Neutrophil (primary cell): ENCODE results near the gene PTGES2.
"Not testable (repeated sequence)": the region's sequence is repeated elsewhere in the genome, so short reads cannot be mapped to it uniquely, and the experiment has no call there.

Source experiments
- H3K27ac ChIP-seq: fragments of 200-600 bp; sonication (generic); 2 replicates; pipeline ENCODE4 v1.5.1; 2016; ENCODE audit warnings: mild to moderate bottlenecking, moderate library complexity
- H3K27me3 ChIP-seq: fragments of 200-600 bp; sonication (generic); 2 replicates; pipeline ENCODE4 v1.6.0; 2016; ENCODE audit warnings: mild to moderate bottlenecking
- H3K36me3 ChIP-seq: fragments of 200-600 bp; sonication (generic); 2 replicates; pipeline ENCODE4 v1.5.1; 2017
- H3K4me1 ChIP-seq, 2 experiments: fragments of 200-600 bp in 1 of 2; sonication (generic) in 1 of 2; 1 replicate in 1 of 2; 2 replicates in 1 of 2; pipeline versions ENCODE4 v1.5.1 to v1.6.1; 2013 to 2016; ENCODE audit warnings: low read depth in 1 of 2, low read length in 1 of 2, mild to moderate bottlenecking in 1 of 2, moderate library complexity in 1 of 2; ENCODE audit not compliant: control insufficient read depth in 1 of 2, insufficient read depth in 1 of 2
- H3K4me3 ChIP-seq, 2 experiments: fragments of 200-600 bp in 1 of 2; sonication (generic) in 1 of 2; 1 replicate in 1 of 2; 2 replicates in 1 of 2; pipeline ENCODE4 v1.5.1; 2013 to 2016; ENCODE audit warnings: low read depth in 1 of 2, low read length in 1 of 2, mild to moderate bottlenecking in 1 of 2, moderate library complexity in 1 of 2
- H3K9me3 ChIP-seq: fragments of 200-600 bp; sonication (generic); 2 replicates; pipeline ENCODE4 v1.5.1; 2016
- TF ChIP-seq, protein P1 (sequence below): fragments of 200-600 bp; sonication (generic); IDR thresholded peaks from 2 replicates; pipeline ENCODE4 v1.5.1; 2016; ENCODE audit warnings: antibody characterized with exemption

PTGES2 gene

DNA sequence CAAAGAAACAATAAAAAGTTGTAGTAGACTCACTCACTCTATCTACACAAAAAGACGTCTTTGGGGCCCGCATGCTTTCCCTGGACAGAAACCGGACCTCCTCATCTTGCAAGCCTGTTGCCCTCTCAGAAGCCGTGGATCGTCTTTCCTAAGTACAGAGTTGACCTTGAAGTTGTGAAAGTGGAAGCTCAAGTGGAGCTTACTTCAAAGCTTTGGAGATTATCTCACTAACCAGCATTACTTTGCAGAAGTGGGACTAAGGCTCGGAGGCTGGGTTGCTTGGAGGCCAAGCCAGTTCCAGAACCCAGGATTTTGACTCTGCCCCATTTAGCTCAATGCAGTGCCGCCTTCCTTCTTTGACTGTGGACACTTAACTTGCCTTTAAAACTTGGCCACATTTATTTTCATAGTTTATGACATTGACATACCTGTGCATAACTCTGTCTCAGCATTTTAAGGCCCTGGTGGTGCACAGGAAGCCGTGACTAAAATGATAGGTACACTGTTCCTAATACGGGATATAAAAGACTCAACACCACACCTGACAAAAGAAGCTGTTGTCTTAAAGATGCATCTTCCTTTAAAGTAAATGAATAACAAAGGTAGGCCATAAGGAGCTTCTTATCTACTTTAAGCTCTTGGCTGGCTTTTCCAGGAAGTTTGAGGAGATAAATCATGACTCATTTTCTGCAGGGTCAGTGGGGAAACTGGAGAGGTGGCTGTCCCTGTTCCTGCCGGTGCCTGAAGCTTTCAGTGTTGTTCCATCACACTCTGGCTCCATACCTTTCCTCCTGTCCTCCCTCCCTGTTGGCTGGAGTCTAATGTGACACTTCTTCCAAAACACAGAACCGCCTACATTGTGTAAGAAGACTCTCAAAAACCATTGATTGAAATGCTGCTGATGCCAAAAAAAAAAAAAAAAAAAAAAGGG lies 48.8 kb downstream of the PTGES2 start:
- TF ChIP-seq, protein P1, sequence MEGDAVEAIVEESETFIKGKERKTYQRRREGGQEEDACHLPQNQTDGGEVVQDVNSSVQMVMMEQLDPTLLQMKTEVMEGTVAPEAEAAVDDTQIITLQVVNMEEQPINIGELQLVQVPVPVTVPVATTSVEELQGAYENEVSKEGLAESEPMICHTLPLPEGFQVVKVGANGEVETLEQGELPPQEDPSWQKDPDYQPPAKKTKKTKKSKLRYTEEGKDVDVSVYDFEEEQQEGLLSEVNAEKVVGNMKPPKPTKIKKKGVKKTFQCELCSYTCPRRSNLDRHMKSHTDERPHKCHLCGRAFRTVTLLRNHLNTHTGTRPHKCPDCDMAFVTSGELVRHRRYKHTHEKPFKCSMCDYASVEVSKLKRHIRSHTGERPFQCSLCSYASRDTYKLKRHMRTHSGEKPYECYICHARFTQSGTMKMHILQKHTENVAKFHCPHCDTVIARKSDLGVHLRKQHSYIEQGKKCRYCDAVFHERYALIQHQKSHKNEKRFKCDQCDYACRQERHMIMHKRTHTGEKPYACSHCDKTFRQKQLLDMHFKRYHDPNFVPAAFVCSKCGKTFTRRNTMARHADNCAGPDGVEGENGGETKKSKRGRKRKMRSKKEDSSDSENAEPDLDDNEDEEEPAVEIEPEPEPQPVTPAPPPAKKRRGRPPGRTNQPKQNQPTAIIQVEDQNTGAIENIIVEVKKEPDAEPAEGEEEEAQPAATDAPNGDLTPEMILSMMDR = no peak
- Histone ChIP-seq H3K27ac (peak overlapping the region; percentile 71), H3K27me3 (no peaks in the 10 kb centered on the region), H3K36me3 (no peaks in the 10 kb centered on the region), H3K4me3 (no peak overlapping the region), H3K4me1 (peaks cover 18 to 20% of the 10 kb centered on the region in 2 experiments), H3K9me3 (no peaks in the 10 kb centered on the region)

DNA sequence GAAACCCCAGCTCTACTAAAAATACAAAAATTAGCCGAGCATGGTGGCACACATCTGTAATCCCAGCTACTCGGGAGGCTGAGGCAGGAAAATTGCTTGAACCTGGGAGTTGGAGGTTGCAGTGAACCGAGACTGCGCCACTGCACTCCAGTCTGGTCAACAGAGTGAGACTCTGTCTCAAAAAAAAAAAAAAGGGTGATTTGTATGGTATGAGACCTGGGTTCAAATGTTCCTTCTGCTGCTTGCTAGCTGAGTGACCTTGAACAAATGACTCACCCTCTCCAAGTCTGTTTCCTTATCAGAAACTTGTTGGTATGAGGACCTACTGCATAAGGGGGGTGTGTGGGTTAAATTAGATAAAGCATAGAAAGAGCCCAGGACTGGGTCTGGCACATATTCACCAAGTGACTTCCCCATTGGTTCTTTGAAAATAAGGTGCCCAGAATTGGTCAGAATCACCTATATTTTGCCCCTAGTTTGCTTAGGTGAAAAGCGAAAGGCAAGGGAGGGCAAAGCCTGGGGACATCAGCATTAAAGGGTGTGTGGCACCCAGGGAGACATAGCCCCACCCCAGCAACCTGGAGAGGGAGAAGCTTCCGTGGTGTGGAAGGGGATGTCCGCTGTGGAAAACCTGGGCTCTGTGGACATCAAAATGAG lies 49.6 kb downstream of the PTGES2 start:
- no peaks in the 10 kb centered on the region for H3K27me3 ChIP-seq
- peaks cover 26 to 28% of the 10 kb centered on the region in 2 experiments for H3K4me1 ChIP-seq
- no peaks in the 10 kb centered on the region for H3K9me3 ChIP-seq
- TF ChIP-seq, protein P1 = no peak
- no peak overlapping the region for H3K4me3 ChIP-seq
- peak overlapping the region; percentile 71 for H3K27ac ChIP-seq
- no peaks in the 10 kb centered on the region for H3K36me3 ChIP-seq

DNA sequence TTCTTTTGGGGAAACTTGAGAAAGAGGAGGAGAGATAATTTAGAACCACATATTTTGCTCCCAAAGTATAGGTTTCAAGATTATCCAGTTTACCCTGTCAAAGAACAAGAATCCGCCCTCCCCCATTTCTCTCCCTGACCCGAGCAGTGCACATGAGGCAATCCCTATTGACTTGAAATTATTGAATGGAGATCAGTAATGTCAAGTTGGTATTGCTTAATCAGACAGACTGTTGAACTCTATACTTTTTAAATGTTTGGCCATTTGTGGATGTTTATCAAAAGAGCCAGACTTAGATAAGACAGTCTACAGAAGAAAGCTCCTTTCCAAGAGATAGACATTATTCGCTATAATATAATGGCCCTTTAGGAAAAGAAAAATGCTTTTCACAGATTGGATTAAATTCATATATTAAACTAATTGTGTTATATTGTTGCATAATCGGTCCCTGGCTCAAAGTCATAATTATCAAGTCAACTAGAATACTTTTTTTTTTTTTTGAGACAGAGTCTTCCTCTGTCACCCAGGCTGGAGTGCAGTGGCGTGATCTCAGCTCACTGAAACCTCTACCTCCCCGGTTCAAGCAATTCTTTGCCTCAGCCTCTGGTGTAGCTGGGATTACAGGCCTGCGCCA lies 54.2 kb downstream of the PTGES2 start:
- Histone ChIP-seq H3K36me3 (no peaks in the 10 kb centered on the region), H3K27me3 (no peaks in the 10 kb centered on the region), H3K9me3 (no peaks in the 10 kb centered on the region), H3K27ac (peak overlapping the region; percentile 74), H3K4me1 (peaks cover 58 to 61% of the 10 kb centered on the region in 2 experiments), H3K4me3 (no peak overlapping the region)
- TF ChIP-seq, protein P1 = no peak

DNA sequence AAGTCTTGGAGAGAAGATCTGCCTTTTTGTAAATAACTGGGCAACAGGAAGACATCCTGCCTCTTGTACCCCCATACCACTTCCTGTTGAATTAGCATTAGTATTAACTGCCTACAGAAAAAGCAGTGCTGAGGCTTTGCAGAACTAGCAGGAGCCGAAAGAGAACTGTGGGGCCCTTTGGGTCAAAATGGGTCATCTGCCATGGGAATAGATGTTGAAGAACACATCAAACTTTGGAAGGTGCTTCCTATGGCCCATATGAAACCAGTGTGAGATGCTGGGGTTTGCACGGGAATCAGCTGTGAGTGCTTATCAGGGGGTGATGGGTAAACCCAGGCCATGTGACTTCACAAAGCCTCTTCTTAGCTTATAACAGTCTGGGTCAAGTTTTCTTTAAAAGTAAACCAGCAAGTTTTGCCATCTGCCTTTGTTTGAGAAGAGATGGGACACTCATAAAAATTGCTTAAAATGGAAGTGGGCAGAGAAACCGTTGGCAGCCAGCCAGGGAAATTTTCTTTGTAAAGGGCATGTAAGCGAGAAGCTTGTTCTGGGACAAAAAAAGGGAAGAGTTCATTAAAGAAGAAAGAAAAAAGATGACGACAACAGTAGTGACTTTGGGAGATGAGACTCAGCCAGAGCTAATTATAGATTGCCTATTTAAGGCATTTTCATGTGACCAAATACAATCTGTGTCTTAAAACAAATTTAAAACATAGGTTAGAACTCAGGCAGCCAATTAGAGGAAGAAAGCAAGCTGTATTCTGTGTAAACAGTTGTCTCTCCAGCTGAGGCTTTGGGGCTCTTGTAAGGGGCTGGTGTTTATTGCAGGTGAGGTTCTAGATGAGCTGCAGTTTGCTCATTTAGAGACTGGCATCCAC lies 55.1 kb downstream of the PTGES2 start:
- H3K4me1 ChIP-seq = peaks cover 54 to 61% of the 10 kb centered on the region in 2 experiments

DNA sequence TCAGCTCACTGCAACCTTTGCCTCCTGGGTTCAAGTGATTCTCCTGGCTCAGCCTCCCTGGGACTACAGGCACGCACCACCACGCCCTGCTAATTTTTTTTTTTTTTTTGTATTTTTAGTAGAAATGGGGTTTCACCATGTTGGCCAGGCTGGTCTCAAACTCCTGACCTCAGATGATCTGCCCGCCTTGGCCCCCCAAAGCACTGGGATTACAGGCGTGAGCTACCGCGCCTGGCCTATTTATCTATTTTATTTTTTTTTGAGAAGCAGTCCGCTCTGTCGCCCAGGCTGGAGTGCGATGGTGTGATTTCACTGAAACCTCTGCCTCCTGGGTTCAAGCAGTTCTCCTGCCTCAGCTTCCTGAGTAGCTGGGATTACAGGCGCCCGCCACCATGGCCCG lies 56.1 kb downstream of the PTGES2 start:
- H3K27me3 ChIP-seq, H3K36me3 ChIP-seq, H3K9me3 ChIP-seq: not testable (repeated sequence)
- H3K4me1 ChIP-seq = peaks cover 60 to 66% of the 10 kb centered on the region in 2 experiments
- H3K27ac ChIP-seq = peak overlapping the region; percentile 74
- peak overlapping the region in 1 of 2 experiments; percentile 1 for H3K4me3 ChIP-seq

More for the DNA sequence above, 55.1 kb downstream of the PTGES2 start:
- H3K27me3 ChIP-seq = no peaks in the 10 kb centered on the region
- peak overlapping the region; percentile 1 for H3K4me3 ChIP-seq
- TF ChIP-seq, protein P1 = no peak
- H3K27ac ChIP-seq = peak overlapping the region; percentile 74
- no peaks in the 10 kb centered on the region for H3K9me3 ChIP-seq
- no peaks in the 10 kb centered on the region for H3K36me3 ChIP-seq
